WERI-Rb-1 (cell line): ENCODE measurements around the gene TMEM154.

Source experiments
- DNase-seq: peaks from one replicate; pipeline ENCODE4 v3.0.0-alpha.2; 2020
- H3K27ac ChIP-seq: fragments of 250-450 bp; sonication (Bioruptor Pico); 2 replicates; pipeline ENCODE4 v1.5.1; 2020; ENCODE audit warnings: mild to moderate bottlenecking, moderate library complexity
- H3K27me3 ChIP-seq: fragments of 250-450 bp; sonication (Bioruptor Pico); 2 replicates; pipeline ENCODE4 v1.5.1; 2021; ENCODE audit warnings: mild to moderate bottlenecking, low read depth, moderate library complexity; ENCODE audit not compliant: insufficient read depth, severe bottlenecking
- H3K36me3 ChIP-seq: fragments of 250-450 bp; sonication (Bioruptor Pico); 2 replicates; pipeline ENCODE4 v1.5.1; 2020; ENCODE audit warnings: mild to moderate bottlenecking, moderate library complexity
- H3K4me3 ChIP-seq: 2 replicates; pipeline ENCODE4 v1.5.1; 2011; ENCODE audit warnings: low read depth, mild to moderate bottlenecking, control low read depth, low read length
- H3K9me3 ChIP-seq: fragments of 250-450 bp; sonication (Bioruptor Pico); 2 replicates; pipeline ENCODE4 v1.5.1; 2021; ENCODE audit warnings: mild to moderate bottlenecking, moderate library complexity; ENCODE audit not compliant: severe bottlenecking
- TF ChIP-seq, protein P1 (sequence below): IDR thresholded peaks from 2 replicates; pipeline ENCODE4 v1.5.1; 2011; ENCODE audit warnings: low read depth, mild to moderate bottlenecking, control low read depth, inconsistent platforms, low read length

TMEM154 gene

DNA sequence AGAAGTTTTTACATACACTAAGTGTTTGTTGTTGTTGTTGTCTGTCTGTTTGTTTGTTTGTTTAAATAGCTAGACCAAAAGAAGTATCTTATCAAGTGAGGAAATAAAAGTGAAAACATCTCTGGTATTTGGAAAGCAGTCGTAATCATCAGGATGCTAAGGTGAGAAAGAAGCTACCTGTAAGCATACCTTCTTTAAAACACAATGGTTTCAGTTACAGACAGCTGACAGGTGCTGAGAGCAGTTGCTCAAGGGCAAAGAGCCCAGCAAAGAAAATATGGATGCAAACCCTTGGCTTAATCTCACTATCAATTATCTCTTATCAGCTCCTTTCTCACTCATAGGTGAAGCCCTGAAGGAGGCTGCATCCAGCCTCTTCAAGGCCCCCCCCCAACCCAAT lies 101.1 kb downstream of the TMEM154 start:
- Histone ChIP-seq H3K36me3 (no peaks in the 10 kb centered on the region), H3K9me3 (no peaks in the 10 kb centered on the region), H3K27me3 (no peaks in the 10 kb centered on the region), H3K27ac (no peak overlapping the region), H3K4me3 (no peak overlapping the region)
- TF ChIP-seq, protein P1, sequence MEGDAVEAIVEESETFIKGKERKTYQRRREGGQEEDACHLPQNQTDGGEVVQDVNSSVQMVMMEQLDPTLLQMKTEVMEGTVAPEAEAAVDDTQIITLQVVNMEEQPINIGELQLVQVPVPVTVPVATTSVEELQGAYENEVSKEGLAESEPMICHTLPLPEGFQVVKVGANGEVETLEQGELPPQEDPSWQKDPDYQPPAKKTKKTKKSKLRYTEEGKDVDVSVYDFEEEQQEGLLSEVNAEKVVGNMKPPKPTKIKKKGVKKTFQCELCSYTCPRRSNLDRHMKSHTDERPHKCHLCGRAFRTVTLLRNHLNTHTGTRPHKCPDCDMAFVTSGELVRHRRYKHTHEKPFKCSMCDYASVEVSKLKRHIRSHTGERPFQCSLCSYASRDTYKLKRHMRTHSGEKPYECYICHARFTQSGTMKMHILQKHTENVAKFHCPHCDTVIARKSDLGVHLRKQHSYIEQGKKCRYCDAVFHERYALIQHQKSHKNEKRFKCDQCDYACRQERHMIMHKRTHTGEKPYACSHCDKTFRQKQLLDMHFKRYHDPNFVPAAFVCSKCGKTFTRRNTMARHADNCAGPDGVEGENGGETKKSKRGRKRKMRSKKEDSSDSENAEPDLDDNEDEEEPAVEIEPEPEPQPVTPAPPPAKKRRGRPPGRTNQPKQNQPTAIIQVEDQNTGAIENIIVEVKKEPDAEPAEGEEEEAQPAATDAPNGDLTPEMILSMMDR, result no peak
- DNase-seq, result no peak

DNA sequence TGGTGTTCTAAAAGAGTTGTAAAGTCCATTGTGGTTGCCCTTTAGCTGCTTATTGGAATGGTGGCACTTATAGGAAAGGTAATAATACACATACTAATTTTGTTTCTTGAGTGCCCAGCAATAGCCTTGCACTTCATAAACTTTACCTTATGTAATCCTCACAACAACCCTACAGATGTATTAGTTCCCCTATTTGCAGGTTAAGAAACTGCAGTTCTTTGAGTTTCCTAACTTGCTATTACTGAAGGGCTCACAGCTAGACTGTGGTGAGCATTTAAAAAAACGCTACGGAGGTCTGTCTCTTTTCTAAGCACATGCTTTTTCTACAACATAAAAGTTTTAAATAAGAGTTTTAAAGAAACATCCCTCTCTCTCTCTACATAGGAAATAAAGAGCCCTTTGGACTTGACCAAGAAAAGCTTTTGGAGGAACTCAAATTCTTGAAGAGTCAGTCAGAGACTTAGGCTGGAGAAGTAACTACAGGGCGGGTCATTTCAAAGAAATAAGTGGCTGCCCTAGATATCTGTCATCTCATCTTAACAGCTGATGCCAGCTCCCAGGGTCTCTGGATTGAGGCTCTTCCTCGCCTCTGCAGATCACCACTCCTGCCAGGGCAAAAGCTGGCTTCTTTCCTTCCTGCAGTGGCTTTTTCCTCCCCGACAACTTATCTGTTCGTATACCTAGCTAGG lies 101.9 kb downstream of the TMEM154 start:
- no peak for DNase-seq
- TF ChIP-seq, protein P1, result no peak

DNA sequence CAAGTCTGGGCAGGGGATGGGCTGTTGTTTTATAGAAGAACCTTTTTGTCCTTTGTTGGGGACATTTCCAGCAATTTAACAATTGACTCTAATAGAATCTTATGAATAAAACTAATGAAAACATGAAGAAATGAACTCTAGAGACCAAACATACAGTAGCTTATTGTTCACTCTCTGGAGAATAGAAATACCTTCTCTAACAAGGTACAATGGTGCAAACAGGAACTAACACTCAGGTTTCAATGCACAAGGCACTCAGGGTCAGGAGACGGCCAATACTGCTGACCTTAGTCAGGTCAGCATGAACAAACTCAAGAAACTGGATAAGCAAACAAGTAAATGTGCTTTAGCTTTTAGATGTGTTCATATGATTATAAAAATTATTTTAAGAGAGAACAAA lies 104.3 kb downstream of the TMEM154 start:
- Histone ChIP-seq H3K27me3 (no peaks in the 10 kb centered on the region), H3K4me3 (no peak overlapping the region), H3K9me3 (no peaks in the 10 kb centered on the region), H3K36me3 (no peaks in the 10 kb centered on the region), H3K27ac (no peak overlapping the region)
- TF ChIP-seq, protein P1, result no peak
- no peak for DNase-seq

More for the DNA sequence above, 101.9 kb downstream of the TMEM154 start:
- Histone ChIP-seq H3K27me3 (no peaks in the 10 kb centered on the region), H3K27ac (no peak overlapping the region), H3K4me3 (no peak overlapping the region), H3K9me3 (no peaks in the 10 kb centered on the region), H3K36me3 (no peaks in the 10 kb centered on the region)

DNA sequence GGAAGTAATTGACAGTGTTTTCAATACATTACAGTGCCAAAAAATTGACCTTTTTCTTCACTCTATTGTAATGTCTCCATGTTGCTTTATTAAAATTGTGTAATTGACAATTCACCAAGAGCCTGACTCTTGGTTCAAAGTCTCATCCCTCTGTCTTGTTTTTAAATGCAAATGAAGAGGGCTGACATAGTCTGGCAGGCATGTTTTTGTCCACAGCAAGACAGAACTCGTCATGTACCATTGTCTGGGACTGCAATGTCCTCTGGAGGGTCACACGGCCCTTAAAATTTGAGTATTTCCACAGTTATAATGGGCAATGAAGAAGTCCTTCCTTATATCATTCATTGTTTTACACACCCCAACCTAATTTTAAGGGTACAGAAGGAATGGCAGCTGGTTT lies 105.9 kb downstream of the TMEM154 start:
- Histone ChIP-seq H3K36me3 (no peaks in the 10 kb centered on the region), H3K4me3 (no peak overlapping the region), H3K27me3 (no peaks in the 10 kb centered on the region), H3K9me3 (no peaks in the 10 kb centered on the region), H3K27ac (no peak overlapping the region)
- TF ChIP-seq, protein P1, result no peak
- no peak for DNase-seq

DNA sequence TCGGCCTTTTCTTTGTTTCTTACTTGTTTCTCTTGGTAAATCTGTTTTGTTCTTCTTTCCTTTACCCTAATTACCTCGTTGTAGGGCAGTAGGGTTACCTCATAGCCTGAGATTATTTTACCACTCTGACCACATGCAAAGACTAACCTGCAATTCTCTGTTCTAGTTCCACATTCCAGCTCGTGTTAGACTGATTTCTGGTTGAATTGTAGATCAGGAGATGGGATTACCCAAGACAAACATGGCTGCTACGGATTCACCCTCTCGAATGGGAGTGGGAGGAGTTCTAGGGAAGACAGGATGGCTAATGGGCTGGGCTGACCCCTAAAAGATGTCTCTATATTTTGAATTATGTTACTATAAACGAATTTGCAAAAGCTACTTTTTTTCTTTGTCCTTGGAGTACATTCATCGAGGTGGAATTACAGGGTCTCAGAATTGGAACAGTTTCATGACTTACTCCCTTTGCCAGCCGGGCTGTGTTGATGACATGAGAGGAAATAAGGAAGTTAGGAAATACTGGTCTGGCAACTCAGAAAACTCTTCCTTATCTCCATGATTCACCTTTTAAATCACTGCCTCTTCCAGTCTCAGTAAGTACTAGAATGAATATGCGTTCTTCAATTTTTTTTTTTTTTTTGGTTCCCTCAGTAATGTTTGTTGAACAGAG lies 107.2 kb downstream of the TMEM154 start:
- H3K36me3 ChIP-seq, result no peaks in the 10 kb centered on the region
- H3K4me3 ChIP-seq, result no peak overlapping the region
- H3K9me3 ChIP-seq, result no peaks in the 10 kb centered on the region
- TF ChIP-seq, protein P1, result no peak
- H3K27ac ChIP-seq, result no peak overlapping the region
- no peak for DNase-seq
- H3K27me3 ChIP-seq, result no peaks in the 10 kb centered on the region

DNA sequence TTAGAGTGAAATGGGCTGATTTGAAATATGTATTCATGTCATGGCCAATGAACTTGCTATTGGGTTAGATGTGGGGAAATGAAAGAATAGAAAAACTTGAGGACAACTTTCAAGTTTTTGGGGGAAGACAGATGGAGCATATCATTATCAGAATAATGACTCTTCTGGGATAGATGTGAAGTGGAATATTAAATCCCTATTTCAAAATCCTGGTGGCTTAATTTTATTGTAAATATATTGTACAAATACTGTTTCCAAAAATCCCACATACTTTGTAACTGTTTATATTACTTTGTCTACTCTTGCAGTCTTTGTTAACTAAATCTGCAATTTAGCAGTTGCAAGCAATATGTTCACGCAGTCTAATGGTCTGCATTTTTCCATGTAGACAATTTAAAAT lies 108.0 kb downstream of the TMEM154 start:
- no peaks in the 10 kb centered on the region for H3K27me3 ChIP-seq
- H3K4me3 ChIP-seq, result no peak overlapping the region
- no peaks in the 10 kb centered on the region for H3K9me3 ChIP-seq
- no peak for DNase-seq
- H3K27ac ChIP-seq, result no peak overlapping the region
- H3K36me3 ChIP-seq, result no peaks in the 10 kb centered on the region
- TF ChIP-seq, protein P1, result no peak
